Spleen (tissue), 11 donors: ENCODE measurements around the gene SEPHS1. TPM values are rescaled to one million over a fixed set of nuclear protein-coding genes. Genes with fewer than 3 reads are reported as not detected.
A peak's percentile ranks its signal among the peaks of the same experiment; 100 is the strongest.

Experiments used
- DNase-seq: peaks from one replicate; pipeline ENCODE4 v3.0.0-alpha.2; 2020
- H3K27ac ChIP-seq, 8 donors: fragments of 200-600 bp; sonication (generic) in 7 of 8; 1 replicate in 4 of 8; 2 replicates in 4 of 8; pipeline versions ENCODE4 v1.5.0 to v1.8.0; 2016 to 2021; ENCODE audit warnings: inconsistent platforms in 4 of 8, mild to moderate bottlenecking in 4 of 8, moderate library complexity in 1 of 8
- H3K27me3 ChIP-seq, 7 donors: fragments of 200-600 bp; sonication (generic) in 6 of 7; replicated peaks in 1 of 7; 1 replicate in 4 of 7; 2 replicates in 3 of 7; pipeline versions ENCODE4 v1.5.0 to v1.8.0; 2016 to 2021; ENCODE audit warnings: inconsistent platforms in 3 of 7, mild to moderate bottlenecking in 1 of 7
- H3K36me3 ChIP-seq, 6 donors: fragments of 200-600 bp; sonication (generic) in 5 of 6; 1 replicate in 4 of 6; 2 replicates in 2 of 6; pipeline versions ENCODE4 v1.5.0 to v1.8.0; 2016 to 2021; ENCODE audit warnings: inconsistent platforms in 2 of 6
- H3K4me1 ChIP-seq, 6 donors: fragments of 200-600 bp; sonication (generic) in 5 of 6; 1 replicate in 3 of 6; 2 replicates in 3 of 6; pipeline versions ENCODE4 v1.5.0 to v1.8.0; 2016 to 2021; ENCODE audit warnings: inconsistent platforms in 3 of 6
- H3K4me3 ChIP-seq, 8 donors: fragments of 200-600 bp; sonication (generic) in 7 of 8; 1 replicate in 4 of 8; 2 replicates in 4 of 8; pipeline versions ENCODE4 v1.5.0 to v1.8.0; 2016 to 2021; ENCODE audit warnings: inconsistent platforms in 4 of 8, mild to moderate bottlenecking in 4 of 8, moderate library complexity in 2 of 8
- H3K9me3 ChIP-seq, 8 donors: fragments of 200-600 bp; sonication (generic) in 7 of 8; 1 replicate in 4 of 8; 2 replicates in 4 of 8; pipeline versions ENCODE4 v1.5.0 to v1.8.0; 2016 to 2021; ENCODE audit warnings: inconsistent platforms in 4 of 8
- POLR2A ChIP-seq, 3 donors: fragments of 450-650 bp; IDR thresholded peaks; one replicate each; pipeline ENCODE4 v1.5.1; 2017; ENCODE audit warnings: antibody characterized with exemption in 3 of 3, mild to moderate bottlenecking in 1 of 3
- POLR2AphosphoS5 ChIP-seq, 3 donors: sonication (generic); formaldehyde crosslinking; IDR thresholded peaks; one replicate each; pipeline ENCODE4 v1.5.1; 2017; ENCODE audit warnings: antibody characterized with exemption in 3 of 3
- WGBS, 5 donors: extraction: QIAGEN DNeasy Blood & Tissue Kit in 3 of 5; methylation state at CpG; one replicate each; pipeline versions ENCODE4 v1.1.5 to v1.1.7; 2013 to 2018; 5-methylcytosine and 5-hydroxymethylcytosine counted together
- intact Hi-C: fragments of 100-400 bp; cut with DNase I; formaldehyde crosslinking; loops from one replicate; pipeline ENCODE4 v1.15.0; 2023; ENCODE audit warnings: low total_unique reads
- polyA plus RNA-seq, 3 donors: library from polyadenylated mRNA; stranded (reverse); fragments of 200-250 nt; gene quantifications; one replicate each; pipeline ENCODE4 v1.2.1, GENCODE V29; 2013
- total RNA-seq, 7 donors: library from RNA; depleted of rRNA in 3 of 7; stranded (reverse); fragments of >200 nt in 3 of 7; fragmentation: NEBNext Ultra II Directional in 4 of 7; extraction: Animal tissue kit (Norgen Biotek cat#: 25700) in 4 of 7; gene quantifications; one replicate each; pipeline versions ENCODE4 v1.1.0 to v1.2.1, GENCODE V29; 2016 to 2021
- TF ChIP-seq, protein P1 (sequence below), 11 experiments: fragments of 200-600 bp in 7 of 11; fragments of 450-650 bp in 4 of 11; sonication (generic) in 4 of 11; IDR thresholded peaks in 8 of 11; conservative IDR thresholded peaks in 3 of 11; 1 replicate in 7 of 11; 2 replicates in 4 of 11; pipeline versions ENCODE4 v1.4.0 to v1.8.0; 2016 to 2021; ENCODE audit warnings: antibody characterized with exemption in 11 of 11, inconsistent platforms in 4 of 11, mild to moderate bottlenecking in 1 of 11
- donor health status: healthy with polysubstance abuse.
- donor health status: DM: no; HTN: no; CAD: no; lungs with moderate emphysema.
- donor health status: DM: no; HTN: no; CAD: no.
- donor health status: Bipolar disorder and iron deficiency.
- donor health status: healthy.
- donor health status: DM: no; HTN: no; CAD: no.
- donor health status: DM: yes; HTN: yes; CAD: no.

The SEPHS1 gene
- total and polyA plus RNA-seq, 10 donors = 15.4 to 44.0 (median 28.0) TPM

DNA sequence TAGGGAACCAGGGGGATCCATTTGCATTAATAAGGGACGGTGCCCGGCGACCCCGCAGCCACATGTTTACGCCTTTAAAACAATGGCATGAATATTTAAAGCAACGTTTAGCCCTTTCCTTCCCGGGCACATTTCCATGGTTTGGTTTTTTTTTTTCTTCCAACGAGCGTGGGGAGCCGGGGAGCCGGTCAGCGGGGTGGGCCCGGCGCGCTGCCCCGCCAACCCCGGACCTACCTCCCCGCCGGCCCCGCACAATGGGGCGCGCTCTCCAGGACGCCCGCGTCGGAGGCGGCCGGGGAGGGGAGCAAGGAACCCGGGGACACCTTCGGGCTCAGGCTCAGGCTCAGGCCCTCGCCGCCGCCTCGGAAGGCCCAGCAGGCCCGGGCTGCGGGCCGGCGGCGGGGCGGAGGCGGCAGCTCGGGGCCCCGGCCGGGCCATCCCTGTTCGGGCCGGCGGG, 1.0 kb downstream of the SEPHS1 start:
- peaks cover 0 to 27% (median 0%) of the 10 kb centered on the region in 6 donors for H3K36me3 ChIP-seq
- peak overlapping the region; percentile 88 to 97 (median 95) for H3K27ac ChIP-seq
- peaks cover 7 to 73% (median 45%) of the 10 kb centered on the region in 6 donors for H3K4me1 ChIP-seq
- intact Hi-C loops = no loop called here
- WGBS, 5 donors = 1% methylated on average over 12 to 47 of the region's 47 CpGs
- peak overlapping the region; percentile 63 to 100 (median 98) for H3K4me3 ChIP-seq
- TF ChIP-seq POLR2A (IDR thresholded peaks at IDR 0.05) = no peak
- TF ChIP-seq, protein P1, sequence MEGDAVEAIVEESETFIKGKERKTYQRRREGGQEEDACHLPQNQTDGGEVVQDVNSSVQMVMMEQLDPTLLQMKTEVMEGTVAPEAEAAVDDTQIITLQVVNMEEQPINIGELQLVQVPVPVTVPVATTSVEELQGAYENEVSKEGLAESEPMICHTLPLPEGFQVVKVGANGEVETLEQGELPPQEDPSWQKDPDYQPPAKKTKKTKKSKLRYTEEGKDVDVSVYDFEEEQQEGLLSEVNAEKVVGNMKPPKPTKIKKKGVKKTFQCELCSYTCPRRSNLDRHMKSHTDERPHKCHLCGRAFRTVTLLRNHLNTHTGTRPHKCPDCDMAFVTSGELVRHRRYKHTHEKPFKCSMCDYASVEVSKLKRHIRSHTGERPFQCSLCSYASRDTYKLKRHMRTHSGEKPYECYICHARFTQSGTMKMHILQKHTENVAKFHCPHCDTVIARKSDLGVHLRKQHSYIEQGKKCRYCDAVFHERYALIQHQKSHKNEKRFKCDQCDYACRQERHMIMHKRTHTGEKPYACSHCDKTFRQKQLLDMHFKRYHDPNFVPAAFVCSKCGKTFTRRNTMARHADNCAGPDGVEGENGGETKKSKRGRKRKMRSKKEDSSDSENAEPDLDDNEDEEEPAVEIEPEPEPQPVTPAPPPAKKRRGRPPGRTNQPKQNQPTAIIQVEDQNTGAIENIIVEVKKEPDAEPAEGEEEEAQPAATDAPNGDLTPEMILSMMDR (IDR thresholded peaks at IDR 0.05 in 8 of 11, conservative IDR thresholded peaks at IDR 0.05 in 3 of 11) = no peak
- no peak for TF ChIP-seq POLR2AphosphoS5 (IDR thresholded peaks at IDR 0.05)
- peak; percentile 90 for DNase-seq
- no peaks in the 10 kb centered on the region for H3K9me3 ChIP-seq
- peaks cover 0 to 14% (median 0%) of the 10 kb centered on the region in 7 donors for H3K27me3 ChIP-seq

DNA sequence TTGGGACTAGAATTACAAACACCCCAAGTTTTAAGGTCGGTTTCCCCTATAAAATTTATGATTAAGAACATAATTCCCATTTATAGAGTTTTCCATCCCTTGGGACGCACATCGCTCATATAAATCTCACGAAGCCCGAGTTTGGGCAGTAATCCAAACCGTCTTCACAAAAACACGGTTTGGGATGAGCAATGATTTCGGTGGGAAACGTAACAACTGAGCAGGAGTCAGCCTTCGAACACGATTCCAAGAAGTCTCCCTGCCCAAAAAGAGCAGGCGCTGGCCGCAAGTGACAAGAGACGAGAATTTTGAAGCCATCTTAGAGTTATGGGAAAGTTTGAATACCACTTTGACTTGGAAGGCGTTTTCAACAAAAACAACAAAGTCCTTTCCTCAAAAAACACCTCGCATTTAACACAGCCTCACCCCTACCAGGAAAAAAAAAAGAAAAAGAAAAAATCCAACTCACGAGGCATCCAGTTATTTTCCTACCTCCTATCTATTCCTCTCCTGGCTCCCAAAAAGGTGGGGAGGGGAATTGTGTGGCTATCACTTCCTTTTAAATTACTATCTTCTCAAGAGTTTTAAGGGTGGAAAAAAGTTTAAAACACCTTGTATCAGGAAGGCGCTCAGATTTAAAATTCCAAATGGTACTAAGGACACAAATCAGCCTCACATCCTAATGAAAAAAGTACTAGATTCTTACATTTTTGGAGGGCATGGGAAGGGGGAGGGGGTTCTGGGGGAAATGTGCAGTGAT, 1.6 kb downstream of the SEPHS1 start:
- WGBS, 5 donors = 35 to 53% (median 40%) methylated on average over 18 of the region's 18 CpGs
- Histone ChIP-seq H3K4me1 (peaks cover 7 to 77% (median 44%) of the 10 kb centered on the region in 6 donors), H3K36me3 (peaks cover 0 to 28% (median 0%) of the 10 kb centered on the region in 6 donors), H3K27ac (peak overlapping the region; percentile 88 to 97 (median 95)), H3K4me3 (peak overlapping the region; percentile 63 to 100 (median 98)), H3K27me3 (peaks cover 0 to 12% (median 0%) of the 10 kb centered on the region in 7 donors), H3K9me3 (no peaks in the 10 kb centered on the region)
- intact Hi-C loops = no loop called here
- DNase-seq = no peak
- TF ChIP-seq POLR2A (IDR thresholded peaks at IDR 0.05) (no peak), POLR2AphosphoS5 (IDR thresholded peaks at IDR 0.05) (no peak)
- TF ChIP-seq, protein P1 (IDR thresholded peaks at IDR 0.05 in 8 of 11, conservative IDR thresholded peaks at IDR 0.05 in 3 of 11) = no peak

DNA sequence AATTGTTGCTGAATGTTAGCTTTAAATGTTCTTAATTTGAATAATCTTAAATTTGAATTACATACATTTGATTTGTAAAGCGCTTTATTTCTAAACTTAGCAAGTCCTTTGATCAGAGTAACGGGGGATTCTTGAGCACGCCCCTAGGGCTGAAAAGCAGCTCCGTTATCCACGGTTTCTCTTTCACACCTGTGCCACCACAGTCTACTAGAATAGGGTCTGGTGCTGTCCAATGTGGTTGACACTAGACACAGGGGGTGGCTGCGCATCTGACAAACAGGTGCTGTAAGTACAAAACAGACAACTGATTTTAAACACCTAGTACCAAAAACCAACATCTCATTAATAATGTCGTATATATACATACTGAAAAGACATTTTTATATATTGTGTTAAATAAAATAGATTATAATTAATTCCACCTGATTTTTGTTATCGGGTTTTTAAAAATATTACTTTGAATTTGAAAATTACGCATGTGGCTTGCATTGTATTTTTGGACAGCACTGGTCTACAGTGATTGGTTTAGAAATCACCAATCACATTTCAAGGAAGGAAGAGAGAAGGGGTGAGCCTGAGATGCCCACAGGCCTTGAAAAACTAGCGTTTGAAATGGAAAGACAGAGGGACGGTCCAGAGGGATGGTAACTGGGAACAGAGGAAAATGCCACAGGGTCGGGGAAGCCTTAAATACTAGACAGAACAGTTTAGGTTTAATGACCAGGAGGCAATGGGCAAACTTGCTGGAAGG, 7.3 kb downstream of the SEPHS1 start:
- H3K4me3 ChIP-seq = peak overlapping the region in 1 of 8 donors; percentile 27
- H3K9me3 ChIP-seq = no peaks in the 10 kb centered on the region
- intact Hi-C loops = no loop called here
- H3K4me1 ChIP-seq = peaks cover 3 to 67% (median 21%) of the 10 kb centered on the region in 6 donors
- DNase-seq = no peak
- WGBS, 5 donors = 67 to 80% (median 75%) methylated on average over 12 of the region's 12 CpGs
- no peaks in the 10 kb centered on the region for H3K27me3 ChIP-seq
- no peak for TF ChIP-seq POLR2A (IDR thresholded peaks at IDR 0.05)
- TF ChIP-seq, protein P1 (IDR thresholded peaks at IDR 0.05 in 8 of 11, conservative IDR thresholded peaks at IDR 0.05 in 3 of 11) = no peak
- no peak for TF ChIP-seq POLR2AphosphoS5 (IDR thresholded peaks at IDR 0.05)
- H3K27ac ChIP-seq = peak overlapping the region in 3 of 8 donors; percentile 31 to 37 (median 32)
- peaks cover 0 to 74% (median 5%) of the 10 kb centered on the region in 6 donors for H3K36me3 ChIP-seq
